Esophagus muscularis mucosa (tissue), 3 donors: Measurements from ENCODE around the gene MAPK7.

Experiments
- CTCF ChIP-seq, 3 experiments: fragments of 200-600 bp in 2 of 3; fragments of 450-650 bp in 1 of 3; sonication (generic) in 2 of 3; IDR thresholded peaks; one replicate each; pipeline ENCODE4 v1.5.1; 2017 to 2019; ENCODE audit warnings: antibody characterized with exemption in 3 of 3, mild to moderate bottlenecking in 2 of 3, moderate library complexity in 1 of 3
- POLR2A ChIP-seq: fragments of 450-650 bp; IDR thresholded peaks from one replicate; pipeline ENCODE4 v1.6.1; 2017; ENCODE audit warnings: antibody characterized with exemption, moderate library complexity, mild to moderate bottlenecking, low read depth
- POLR2AphosphoS5 ChIP-seq, 2 donors: sonication (generic); formaldehyde crosslinking; IDR thresholded peaks; one replicate each; pipeline ENCODE4 v1.6.1; 2017; ENCODE audit warnings: antibody characterized with exemption in 2 of 2

- TF ChIP-seq CTCF (IDR thresholded peaks at IDR 0.05) (no peak), POLR2A (no peak), POLR2AphosphoS5 (IDR thresholded peaks at IDR 0.05) (no peak)
Measured at GRCh38 chr17:19397556-19398041, 19.3 kb downstream of the MAPK7 start.
